ENCODE results near the gene IQGAP3.

IQGAP3 gene

DNA sequence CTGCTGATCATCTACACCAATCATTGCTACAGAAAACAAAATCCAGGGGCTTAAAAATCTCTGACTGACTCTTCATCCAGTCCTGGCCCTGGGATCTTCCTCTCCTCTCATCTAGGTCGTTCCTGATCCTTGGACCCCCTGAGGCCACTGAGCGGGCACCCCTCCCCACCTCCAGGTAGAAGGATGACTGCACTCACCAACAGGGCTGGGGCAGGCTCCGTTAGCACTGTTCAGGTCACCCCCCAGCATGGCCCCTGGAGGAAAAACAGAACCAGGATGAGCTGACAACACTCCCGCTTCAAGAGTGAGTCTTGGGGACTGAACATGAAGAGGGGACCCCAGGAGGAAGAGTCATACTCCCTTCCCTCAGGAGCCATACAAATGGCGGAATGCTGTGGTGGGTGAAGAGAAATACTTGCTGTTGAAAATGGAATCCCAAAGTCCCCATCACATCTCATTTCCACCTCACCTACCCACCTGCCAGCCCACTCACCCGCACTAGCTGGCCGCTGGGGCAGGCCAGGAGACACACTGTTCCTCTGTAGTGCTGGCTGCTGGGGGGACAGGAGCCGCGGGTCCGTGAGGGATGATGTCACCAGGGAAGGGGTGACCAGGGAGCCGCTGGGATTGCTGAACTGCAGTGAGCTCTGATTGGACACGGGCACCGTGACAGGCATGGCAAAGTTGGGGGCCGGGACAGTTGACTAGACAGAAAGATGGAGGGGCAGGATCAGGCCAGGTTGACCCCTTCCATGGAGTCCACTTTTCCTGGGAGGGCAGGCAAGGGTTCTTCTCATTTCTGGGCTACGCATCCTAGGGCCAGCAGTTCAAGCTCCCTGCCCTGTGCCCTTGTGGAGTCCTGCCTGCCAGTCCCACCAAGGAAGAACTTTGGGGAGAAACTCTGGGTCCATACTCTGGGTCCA lies 93.0 kb downstream of the IQGAP3 start:
- DNase-seq: no peak

GRCh38 chr1:156478250-156478627 lies 94.1 kb downstream of the IQGAP3 start:
- no peak for DNase-seq

GRCh38 chr1:156477526-156478249 lies 94.7 kb downstream of the IQGAP3 start:
- DNase-seq: no peak

GRCh38 chr1:156476501-156477298 lies 95.7 kb downstream of the IQGAP3 start:
- DNase-seq: no peak

- DNase-seq: no peak
Measured at GRCh38 chr1:156475568-156476500, 96.5 kb downstream of the IQGAP3 start.

Data from T-helper 1 cell (primary cell).